GM18951 (cell line): Measurements from ENCODE around the gene U2AF2.
"Not testable (repeated sequence)": the region's sequence is repeated elsewhere in the genome, so short reads cannot be mapped to it uniquely, and the experiment has no call there.

Experiments
- POLR2A ChIP-seq: IDR thresholded peaks from 4 replicates; pipeline ENCODE4 v1.6.1; 2011; ENCODE audit warnings: mild to moderate bottlenecking; ENCODE audit not compliant: insufficient read length, insufficient read depth; ENCODE audit errors: extremely low read depth
- in situ Hi-C: fragments of 300-500 bp; cut with MboI; formaldehyde crosslinking; loops from one replicate; pipeline ENCODE4 v1.12.0; 2022; ENCODE audit warnings: low sequenced_read_pairs, mixed read lengths, inconsistent platforms; ENCODE audit not compliant: unreplicated experiment

The U2AF2 gene

DNA sequence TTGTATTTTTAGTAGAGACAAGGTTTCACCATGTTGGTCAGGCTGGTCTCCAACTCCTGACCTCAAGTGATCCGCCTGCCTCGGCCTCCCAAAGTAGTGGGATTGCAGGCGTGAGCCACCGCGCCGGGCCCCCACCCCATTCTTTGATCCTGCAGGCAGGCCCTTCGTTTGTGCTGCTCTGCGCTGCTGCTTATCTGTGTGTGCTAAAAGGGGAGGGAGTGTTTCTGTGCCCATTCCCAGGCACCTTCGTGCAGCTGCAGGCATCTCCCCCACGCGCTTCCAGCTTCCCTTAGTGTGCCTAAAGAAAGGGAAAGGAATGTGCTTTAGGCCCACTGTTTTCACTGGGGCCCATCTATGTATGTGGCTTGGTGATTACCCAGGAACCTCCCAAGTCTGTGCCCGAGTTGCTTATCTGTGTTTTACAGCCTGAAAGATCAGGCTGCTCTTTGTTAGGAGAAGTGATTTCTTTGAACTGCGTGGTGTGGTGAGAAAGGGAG, 47.3 kb downstream of the U2AF2 start:
- no peak for TF ChIP-seq POLR2A
- in situ Hi-C loops, result no loop called here

DNA sequence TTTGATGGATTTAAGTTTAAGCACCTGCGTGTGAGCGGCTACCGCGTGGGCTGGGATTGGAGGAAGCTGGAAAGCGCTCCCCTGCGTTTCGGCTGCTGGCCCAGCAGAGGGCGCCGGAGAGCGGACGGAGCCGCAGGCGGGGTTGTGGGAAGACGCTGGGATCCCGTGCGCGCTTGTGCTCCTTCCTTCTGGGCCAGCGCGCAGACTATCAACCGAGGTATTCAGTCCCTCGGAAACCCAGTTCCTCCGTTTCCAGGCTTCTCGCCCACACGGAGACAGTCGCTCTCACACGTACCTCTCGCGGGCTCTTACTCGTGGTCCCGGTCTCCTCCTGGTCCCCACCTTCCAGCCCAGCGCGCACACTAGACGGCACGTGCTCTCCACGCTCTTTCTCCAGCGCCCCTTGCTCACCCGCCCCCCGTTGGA, 49.0 kb downstream of the U2AF2 start:
- TF ChIP-seq POLR2A, result peak; percentile 17
- in situ Hi-C loops, result no loop called here

DNA sequence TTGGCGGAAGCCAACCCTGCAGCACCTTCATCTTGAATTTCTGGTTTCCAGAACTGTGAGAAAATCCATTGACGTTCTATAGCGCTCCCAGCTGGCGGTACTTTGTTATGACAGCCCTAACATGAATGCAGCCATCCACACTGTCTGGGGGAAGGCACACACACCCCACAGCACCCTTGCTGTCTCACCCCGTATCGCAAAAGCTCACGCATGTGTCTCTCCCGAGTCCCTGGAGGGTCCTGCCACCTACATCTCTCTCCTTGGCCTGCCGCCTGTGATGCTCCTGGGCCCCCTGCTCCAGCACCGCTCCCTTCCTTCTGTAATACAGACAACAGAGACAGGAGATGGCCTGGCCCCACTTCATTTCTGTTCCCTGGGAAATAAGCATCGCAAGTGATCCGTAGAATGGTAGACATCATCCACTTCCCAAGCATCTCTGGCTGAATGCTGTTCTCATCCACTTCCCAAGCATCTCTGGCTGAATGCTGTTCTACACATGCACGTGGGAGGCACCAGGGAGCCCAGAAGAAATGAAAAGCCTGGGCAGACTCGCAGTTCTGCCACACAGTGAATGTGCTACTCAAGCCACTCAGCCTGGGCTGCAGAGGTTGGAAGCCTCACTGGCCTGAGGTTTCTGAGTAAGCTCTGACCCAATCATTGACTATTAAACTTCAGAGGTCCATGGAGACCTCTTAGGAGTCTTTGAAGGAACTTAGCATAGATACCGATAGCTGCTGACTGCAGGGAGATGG, 49.8 kb downstream of the U2AF2 start:
- in situ Hi-C loops, result no loop called here

DNA sequence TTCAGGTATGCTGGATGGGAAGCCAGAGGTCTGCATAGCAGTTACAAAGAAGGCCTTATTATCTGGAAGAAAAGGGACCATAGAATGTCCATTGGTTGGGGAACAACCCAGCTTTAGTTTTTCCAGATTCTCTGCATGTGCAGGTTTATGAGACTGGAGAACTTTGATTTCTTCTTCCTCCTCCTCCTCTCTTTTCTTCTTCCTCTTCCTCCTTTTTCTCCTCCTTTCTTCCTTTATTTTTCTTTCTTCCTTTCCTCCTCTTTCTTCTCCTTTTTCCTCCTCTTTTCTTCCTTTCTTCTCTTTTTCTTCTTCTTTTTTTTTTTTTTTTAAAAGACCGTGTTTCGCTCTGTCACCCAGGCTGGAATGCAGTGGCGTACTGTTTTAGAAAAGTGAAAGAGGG, 51.1 kb downstream of the U2AF2 start:
- in situ Hi-C loops, result no loop called here

More for the DNA sequence above, 49.8 kb downstream of the U2AF2 start:
- TF ChIP-seq POLR2A, result no peak

DNA sequence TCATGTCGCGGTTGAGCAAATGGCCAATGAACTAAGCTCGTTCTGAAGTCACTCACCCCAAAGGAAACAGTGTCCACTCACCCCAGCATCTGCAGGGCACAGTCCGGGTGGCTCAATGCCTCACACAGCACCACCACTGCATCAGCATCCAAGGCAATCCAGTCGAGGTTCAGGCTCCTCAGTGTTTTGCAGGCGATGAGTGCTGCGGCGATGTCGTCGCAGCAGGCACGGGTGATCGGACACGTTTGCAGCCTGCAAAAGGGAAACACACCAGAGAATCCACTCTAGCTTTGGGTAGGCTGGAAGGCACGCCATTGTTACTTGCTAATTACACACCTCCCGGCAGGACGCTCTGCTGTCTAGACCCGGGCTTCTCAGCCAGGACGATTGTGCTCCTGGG, 56.9 kb downstream of the U2AF2 start:
- in situ Hi-C loops, result no loop called here

More for the DNA sequence above, 51.1 kb downstream of the U2AF2 start:
- no peak for TF ChIP-seq POLR2A

DNA sequence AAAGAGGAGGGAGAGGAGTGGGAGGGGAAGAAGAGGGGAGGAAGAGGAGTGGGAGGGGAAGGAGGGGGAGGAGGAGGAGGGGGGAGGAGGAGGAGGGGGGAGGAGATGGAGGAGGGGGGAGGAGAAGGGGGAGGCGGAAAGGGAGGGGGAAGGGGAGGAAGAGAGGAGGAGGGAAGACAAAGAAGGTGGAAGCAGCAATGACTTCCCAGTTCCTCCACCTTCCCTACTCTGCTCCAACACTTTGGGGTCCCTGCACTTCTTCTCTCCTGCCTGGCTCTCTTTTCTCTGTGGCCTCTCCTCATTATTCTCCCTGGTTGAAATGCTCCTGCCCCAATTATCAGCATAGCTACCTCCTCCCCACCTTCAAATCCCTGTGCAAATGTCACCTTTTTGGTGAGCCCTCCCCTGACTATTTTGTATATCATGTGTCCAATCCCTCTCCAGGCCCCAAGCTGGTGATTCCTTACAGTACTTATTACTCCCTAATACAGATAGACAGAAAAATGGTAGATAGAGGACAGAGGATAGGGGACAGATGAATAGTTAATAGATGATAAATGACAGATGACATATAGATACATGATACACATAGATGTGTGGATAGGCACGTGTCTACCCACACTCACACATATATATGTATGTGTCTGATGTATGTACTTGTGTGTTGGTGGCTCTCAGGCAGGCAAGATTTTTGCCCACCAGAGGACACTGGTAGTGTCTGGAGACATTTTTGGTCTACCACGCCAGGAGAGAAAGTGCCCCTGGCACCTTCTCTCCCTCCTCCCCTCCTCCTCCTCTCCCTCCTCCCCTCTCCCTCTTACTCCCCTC, 58.2 kb downstream of the U2AF2 start:
- no peak for TF ChIP-seq POLR2A
- in situ Hi-C loops, result no loop called here

More for the DNA sequence above, 56.9 kb downstream of the U2AF2 start:
- no peak for TF ChIP-seq POLR2A

DNA sequence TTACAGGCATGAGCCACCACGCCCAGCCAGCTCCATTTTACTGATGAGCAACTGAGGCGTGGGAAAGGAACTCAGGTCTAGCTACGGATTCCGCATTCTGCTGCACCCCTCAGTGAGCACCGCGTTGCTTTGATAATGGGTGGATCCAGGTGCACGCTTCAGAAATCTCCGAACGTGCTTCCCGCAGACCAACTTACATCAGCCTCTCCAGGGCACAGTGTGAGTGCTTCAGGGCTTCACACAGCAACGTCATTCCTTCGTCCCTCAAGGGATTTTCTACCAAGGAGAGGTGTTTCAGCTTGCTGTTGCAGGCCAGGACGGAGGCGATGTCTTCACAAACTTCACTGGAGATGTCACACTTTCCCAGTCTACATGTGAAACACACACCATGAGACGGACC, 61.7 kb downstream of the U2AF2 start:
- TF ChIP-seq POLR2A, result no peak
- in situ Hi-C loops, result no loop called here

DNA sequence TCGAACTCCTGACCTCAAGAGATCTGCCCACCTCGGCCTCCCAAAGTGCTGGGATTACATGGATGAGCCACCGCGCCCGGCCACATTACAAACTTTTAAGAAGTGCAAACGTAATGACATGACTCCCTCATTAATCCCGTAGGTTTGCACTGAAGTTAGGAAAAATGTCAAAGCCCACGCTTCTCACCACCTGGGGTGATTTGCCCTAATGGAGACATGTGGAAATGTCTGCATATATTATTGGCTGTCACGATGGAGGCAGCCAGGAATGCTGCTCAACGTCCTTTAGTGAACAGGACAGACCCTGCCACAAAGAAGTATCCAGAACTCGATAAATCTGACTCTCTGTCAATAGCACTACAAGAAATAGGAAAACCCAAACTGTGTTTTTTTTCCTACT, 62.4 kb downstream of the U2AF2 start:
- in situ Hi-C loops, result no loop called here
- TF ChIP-seq POLR2A, result no peak

DNA sequence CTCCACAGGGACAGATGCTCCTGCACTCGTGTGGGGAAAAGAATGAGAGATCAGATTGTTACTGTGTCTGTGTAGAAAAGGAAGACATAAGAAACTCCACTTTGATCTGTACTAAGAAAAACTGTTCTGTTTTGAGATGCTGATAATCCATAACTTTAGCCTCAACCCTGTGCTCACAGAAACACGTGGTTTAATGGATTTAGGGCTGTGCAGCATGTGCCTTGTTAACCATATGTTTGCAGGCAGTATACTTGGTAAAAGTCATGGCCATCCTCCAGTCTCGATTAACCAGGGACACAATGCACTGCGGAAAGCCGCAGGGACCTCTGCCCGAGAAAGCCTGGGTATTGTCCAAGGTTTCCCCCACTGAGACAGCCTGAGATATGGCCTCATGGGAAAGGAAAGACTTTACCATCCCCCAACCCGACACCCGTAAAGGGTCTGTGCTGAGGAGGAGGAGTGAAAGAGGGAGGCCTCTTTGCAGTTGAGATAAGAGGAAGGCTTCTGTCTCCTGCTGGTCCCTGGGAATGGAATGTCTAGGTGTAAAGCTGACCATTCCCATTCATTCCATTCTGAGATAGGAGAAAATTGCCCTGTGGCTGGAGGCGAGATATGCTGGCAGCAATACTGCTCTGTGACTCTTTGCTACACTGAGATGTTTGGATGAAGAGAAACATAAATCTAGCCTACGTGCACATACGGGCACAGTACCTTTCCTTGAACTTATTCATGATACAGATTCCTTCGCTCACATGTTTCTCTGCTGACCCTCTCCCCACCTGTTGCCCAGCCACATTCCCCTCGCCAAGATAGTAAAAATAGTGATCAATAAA, 63.3 kb downstream of the U2AF2 start:
- in situ Hi-C loops, result not testable (repeated sequence)

DNA sequence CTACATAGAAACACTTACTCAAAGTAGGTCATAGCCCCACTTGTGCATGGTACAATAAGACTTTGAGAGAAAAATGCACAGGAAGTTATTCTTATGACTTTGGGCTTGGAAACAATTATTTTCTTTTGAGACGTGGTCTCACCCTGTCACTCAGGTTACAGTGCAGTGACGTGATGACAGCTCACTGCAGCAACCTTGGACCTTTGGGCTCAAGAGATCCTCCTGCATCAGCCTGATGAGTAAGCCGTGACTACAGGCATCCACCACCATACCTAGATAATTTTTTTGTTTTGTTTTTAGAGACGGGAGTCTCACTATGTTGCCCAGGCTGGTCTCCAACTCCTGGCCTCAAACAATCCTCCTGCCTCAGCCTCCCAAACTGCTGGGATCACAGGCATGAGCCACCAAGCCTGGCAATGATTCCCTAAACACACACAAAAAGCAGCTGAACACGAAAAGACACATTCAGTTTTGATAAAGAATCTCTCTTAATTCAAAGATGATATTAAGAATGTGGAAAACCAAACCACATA, 65.4 kb downstream of the U2AF2 start:
- in situ Hi-C loops, result no loop called here
- no peak for TF ChIP-seq POLR2A

DNA sequence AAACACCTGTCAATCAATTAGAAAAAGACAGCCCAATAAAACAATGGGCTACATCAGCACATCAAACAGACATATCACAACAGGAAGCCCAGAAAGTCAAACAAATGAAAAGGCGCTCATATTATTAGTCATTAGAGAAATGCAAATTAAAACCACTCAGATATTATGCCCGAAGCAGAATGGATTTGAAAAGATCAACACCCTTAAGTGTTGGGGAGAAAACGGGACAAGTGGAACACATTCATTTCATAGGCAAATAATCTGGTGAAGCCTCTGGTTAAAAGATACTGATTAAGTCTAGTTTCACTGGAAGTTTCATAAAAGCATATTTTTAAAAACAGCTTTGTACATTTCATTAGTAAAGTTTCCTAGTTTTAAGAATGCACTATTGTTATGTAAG, 66.0 kb downstream of the U2AF2 start:
- in situ Hi-C loops, result no loop called here
- no peak for TF ChIP-seq POLR2A

DNA sequence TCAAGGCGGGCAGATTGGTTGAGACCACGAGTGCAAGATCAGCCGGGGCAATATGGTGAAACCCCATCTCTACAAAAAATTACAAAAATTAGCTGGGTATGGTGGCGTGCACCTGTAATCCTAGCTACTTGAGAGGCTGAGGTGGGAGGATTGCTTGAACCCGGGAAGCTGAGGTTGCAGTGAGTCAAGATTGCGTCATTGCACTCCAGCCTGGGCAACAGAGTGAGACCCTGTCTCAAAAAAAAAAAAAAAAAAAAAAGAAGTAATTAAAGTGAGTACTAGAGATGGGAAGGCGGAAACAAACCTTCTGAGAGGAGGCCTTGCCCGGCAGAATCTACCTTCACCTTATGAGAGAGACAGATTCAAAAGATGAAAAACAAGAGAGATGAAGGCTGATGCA, 68.7 kb downstream of the U2AF2 start:
- TF ChIP-seq POLR2A, result no peak
- in situ Hi-C loops, result no loop called here
